Endothelial cell of umbilical vein (primary cell): ENCODE results near the gene GPR18. TPM values are rescaled to one million over a fixed set of nuclear protein-coding genes. Genes with fewer than 3 reads are reported as not detected.

Experiments
- BruUV-seq: library from RNA; stranded (reverse); fragments of 400-500 nt; replicated peaks from 2 replicates; lab custom pipeline; 2021; lab: Mats Ljungman, UMichigan
- CTCF ChIA-PET: fragments of 300-600, 350-600 bp; sonication (Branson Sonifier 250); formaldehyde crosslinking; loops from one replicate; lab custom pipeline; 2021; ENCODE audit warnings: antibody characterized with exemption, inconsistent platforms; lab: Charles Lee
- POLR2A ChIA-PET: fragments of 300-600, 350-600 bp; sonication (Branson Sonifier 250); formaldehyde crosslinking; loops from one replicate; lab custom pipeline; 2021; ENCODE audit warnings: antibody characterized with exemption, inconsistent platforms; lab: Charles Lee
- DNase-seq: peaks from one replicate; pipeline ENCODE4 v3.0.0-alpha.2; 2011; ENCODE audit warnings: low read depth, low spot score
- FAIRE-seq: peaks from 2 replicates; lab custom pipeline; 2011; peaks lifted over from hg19 to GRCh38; lab: Jason Lieb, UNC
- H2AFZ ChIP-seq: 2 replicates; pipeline ENCODE4 v1.6.0; 2012; ENCODE audit warnings: low read depth, low read length, control low read depth, inconsistent platforms
- H3K27ac ChIP-seq: 2 replicates; pipeline ENCODE4 v1.5.1; 2011; ENCODE audit warnings: low read depth, mild to moderate bottlenecking, control low read depth, low read length, moderate library complexity; ENCODE audit not compliant: insufficient read depth
- H3K27me3 ChIP-seq, 2 experiments: 2 replicates each; pipeline versions ENCODE4 v1.6.0 to v1.6.1; 2011; ENCODE audit warnings: low read length in 2 of 2, mixed read lengths in 1 of 2; ENCODE audit not compliant: control insufficient read depth in 2 of 2, insufficient read depth in 2 of 2
- H3K36me3 ChIP-seq, 2 experiments: 2 replicates in 1 of 2; 3 replicates in 1 of 2; pipeline ENCODE4 v1.5.1; 2011; ENCODE audit warnings: low read length in 2 of 2, mild to moderate bottlenecking in 1 of 2, moderate library complexity in 1 of 2; ENCODE audit not compliant: control insufficient read depth in 2 of 2, insufficient read depth in 2 of 2; ENCODE audit errors: extremely low read depth in 1 of 2
- H3K4me1 ChIP-seq: 3 replicates; pipeline ENCODE4 v1.5.1; 2011; ENCODE audit warnings: mild to moderate bottlenecking, low read length; ENCODE audit not compliant: control insufficient read depth, insufficient read depth; ENCODE audit errors: extremely low read depth
- H3K4me2 ChIP-seq: 2 replicates; pipeline ENCODE4 v1.6.1; 2011; ENCODE audit warnings: low read length, control low read depth, mixed read lengths; ENCODE audit not compliant: insufficient read depth
- H3K4me3 ChIP-seq, 3 experiments: fragments of 200-600 bp in 1 of 3; sonication (generic), shearing (Covaris generic) in 1 of 3; replicated peaks in 1 of 3; 2 replicates each; pipeline ENCODE4 v1.5.1; 2011 to 2016; ENCODE audit warnings: control low read depth in 3 of 3, low read length in 3 of 3, mild to moderate bottlenecking in 2 of 3, inconsistent platforms in 1 of 3, low read depth in 1 of 3, moderate library complexity in 1 of 3; ENCODE audit not compliant: insufficient read depth in 1 of 3
- H3K79me2 ChIP-seq: 2 replicates; pipeline ENCODE4 v1.6.0; 2012; ENCODE audit warnings: low read length, inconsistent platforms; ENCODE audit not compliant: control insufficient read depth, insufficient read depth
- H3K9ac ChIP-seq: replicated peaks from 2 replicates; pipeline ENCODE3; 2011; ENCODE audit warnings: low read length, control low read depth; ENCODE audit not compliant: insufficient read depth; ENCODE audit errors: extremely low read depth
- H3K9me1 ChIP-seq: replicated peaks from 3 replicates; pipeline ENCODE4 v1.6.0; 2011; ENCODE audit warnings: mild to moderate bottlenecking, low read length; ENCODE audit not compliant: control insufficient read depth, insufficient read depth; ENCODE audit errors: extremely low read depth
- H3K9me3 ChIP-seq: replicated peaks from 2 replicates; pipeline ENCODE4 v1.5.1; 2012; ENCODE audit warnings: low read length, inconsistent platforms; ENCODE audit not compliant: control insufficient read depth, insufficient read depth
- H4K20me1 ChIP-seq: replicated peaks from 2 replicates; pipeline ENCODE3; 2011; ENCODE audit warnings: mild to moderate bottlenecking, low read length; ENCODE audit not compliant: control insufficient read depth, insufficient read depth; ENCODE audit errors: extremely low read depth
- EZH2 ChIP-seq: IDR thresholded peaks from 2 replicates; pipeline ENCODE4 v1.6.1; 2012; ENCODE audit warnings: borderline replicate concordance, low read depth, mild to moderate bottlenecking, moderate library complexity, low read length, inconsistent platforms; ENCODE audit not compliant: severe bottlenecking
- FOS ChIP-seq: IDR thresholded peaks from 2 replicates; pipeline ENCODE4 v1.6.1; 2011; ENCODE audit warnings: mild to moderate bottlenecking, low read length, moderate library complexity, borderline replicate concordance; ENCODE audit not compliant: insufficient read depth
- GATA2 ChIP-seq: IDR thresholded peaks from 2 replicates; pipeline ENCODE4 v1.7.0; 2011; ENCODE audit warnings: low read depth, mild to moderate bottlenecking, moderate library complexity, mixed read lengths, low read length; ENCODE audit not compliant: insufficient read length, insufficient read depth
- JUN ChIP-seq: IDR thresholded peaks from 2 replicates; pipeline ENCODE4 v1.6.1; 2011; ENCODE audit warnings: borderline replicate concordance, low read depth; ENCODE audit not compliant: insufficient read length, insufficient read depth
- MYC ChIP-seq: IDR thresholded peaks from one replicate; pipeline ENCODE4 v1.6.1; 2011; ENCODE audit warnings: mild to moderate bottlenecking, low read depth, low read length
- POLR2A ChIP-seq: IDR thresholded peaks from 2 replicates; pipeline ENCODE4 v1.6.1; 2012; ENCODE audit warnings: low read depth, mild to moderate bottlenecking, control low read depth, low read length
- POLR2AphosphoS5 ChIP-seq: IDR thresholded peaks from 2 replicates; pipeline ENCODE4 v1.6.1; 2012; ENCODE audit warnings: low read depth, mild to moderate bottlenecking, control low read depth, low read length, moderate library complexity; ENCODE audit not compliant: insufficient read depth
- dilution Hi-C: fragments of 300-500 bp; cut with MboI; formaldehyde crosslinking; loops from one replicate; pipeline ENCODE4 v1.15.0; 2019; ENCODE audit warnings: low sequenced_read_pairs; ENCODE audit not compliant: extremely low pct_ligation_motif_present
- intact Hi-C: fragments of 100-400 bp; cut with micrococcal nuclease; formaldehyde crosslinking; loops from one replicate; pipeline ENCODE4 v1.10.0; 2022
- polyA plus RNA-seq, 4 experiments: library from polyadenylated mRNA; depleted of rRNA in 3 of 4; stranded (reverse) in 3 of 4; unstranded in 1 of 4; fragments of >200 nt; gene quantifications; 2 replicates each; pipeline versions ENCODE4 v1.2.1 to v1.2.3, GENCODE V29; 2011 to 2012; ENCODE audit warnings: missing spikeins in 1 of 4
- total RNA-seq: library from RNA; stranded (reverse); gene quantifications from 2 replicates; pipeline ENCODE4 v1.2.3, GENCODE V29; 2021
- TF ChIP-seq, protein P1 (sequence below), 2 donors: IDR thresholded peaks; 1 replicate in 1 of 2; 2 replicates in 1 of 2; pipeline ENCODE4 v1.5.1; 2011; ENCODE audit warnings: low read length in 2 of 2, mild to moderate bottlenecking in 2 of 2, moderate library complexity in 2 of 2, control low read depth in 1 of 2, inconsistent platforms in 1 of 2, low read depth in 1 of 2; ENCODE audit not compliant: insufficient read depth in 1 of 2; ENCODE audit errors: extremely low read depth in 1 of 2
- TF ChIP-seq, protein P2 (sequence below): IDR thresholded peaks from 2 replicates; pipeline ENCODE4 v1.6.1; 2011; ENCODE audit not compliant: insufficient read depth, insufficient read length

GPR18 gene
- total and polyA plus RNA-seq, 2 donors (not counting 3 experiments of a cell fraction or from before 2014, with no cell fraction given), result not detected

DNA sequence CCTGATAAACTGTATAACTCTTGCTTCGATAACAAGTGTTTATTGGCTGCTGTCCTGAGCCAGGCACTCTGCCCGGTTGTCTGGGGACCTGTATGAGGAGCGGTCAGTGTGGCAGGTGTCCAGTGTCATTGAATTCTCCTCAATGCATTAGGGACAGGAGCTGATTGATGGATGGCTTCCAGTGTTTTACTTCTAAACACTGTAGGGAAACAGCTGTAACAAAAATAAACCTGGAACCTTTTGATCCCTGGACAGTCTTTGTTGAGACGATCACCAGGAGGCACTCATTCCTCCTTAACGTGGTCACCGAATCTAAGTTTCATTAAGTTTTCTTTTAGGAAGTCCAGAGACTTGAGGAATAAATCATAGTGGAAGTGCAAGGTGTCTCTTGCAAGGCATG is 39.6 kb downstream of the GPR18 start:
- Histone ChIP-seq H3K27ac (no peak overlapping the region), H3K9me1 (no peaks in the 10 kb centered on the region), H3K4me3 (no peak overlapping the region), H3K4me2 (no peak overlapping the region), H3K9me3 (no peaks in the 10 kb centered on the region), H3K36me3 (no peaks in the 10 kb centered on the region), H3K9ac (no peak overlapping the region), H3K27me3 (no peaks in the 10 kb centered on the region), H4K20me1 (peaks cover 2% of the 10 kb centered on the region), H2AFZ (no peak overlapping the region), H3K79me2 (peaks cover 72% of the 10 kb centered on the region), H3K4me1 (peaks cover 4% of the 10 kb centered on the region)
- dilution Hi-C loops, result no loop called here
- DNase-seq (peak; percentile 34), FAIRE-seq (no peak)
- TF ChIP-seq EZH2, result no peak
- no peak for TF ChIP-seq FOS
- TF ChIP-seq, protein P1, sequence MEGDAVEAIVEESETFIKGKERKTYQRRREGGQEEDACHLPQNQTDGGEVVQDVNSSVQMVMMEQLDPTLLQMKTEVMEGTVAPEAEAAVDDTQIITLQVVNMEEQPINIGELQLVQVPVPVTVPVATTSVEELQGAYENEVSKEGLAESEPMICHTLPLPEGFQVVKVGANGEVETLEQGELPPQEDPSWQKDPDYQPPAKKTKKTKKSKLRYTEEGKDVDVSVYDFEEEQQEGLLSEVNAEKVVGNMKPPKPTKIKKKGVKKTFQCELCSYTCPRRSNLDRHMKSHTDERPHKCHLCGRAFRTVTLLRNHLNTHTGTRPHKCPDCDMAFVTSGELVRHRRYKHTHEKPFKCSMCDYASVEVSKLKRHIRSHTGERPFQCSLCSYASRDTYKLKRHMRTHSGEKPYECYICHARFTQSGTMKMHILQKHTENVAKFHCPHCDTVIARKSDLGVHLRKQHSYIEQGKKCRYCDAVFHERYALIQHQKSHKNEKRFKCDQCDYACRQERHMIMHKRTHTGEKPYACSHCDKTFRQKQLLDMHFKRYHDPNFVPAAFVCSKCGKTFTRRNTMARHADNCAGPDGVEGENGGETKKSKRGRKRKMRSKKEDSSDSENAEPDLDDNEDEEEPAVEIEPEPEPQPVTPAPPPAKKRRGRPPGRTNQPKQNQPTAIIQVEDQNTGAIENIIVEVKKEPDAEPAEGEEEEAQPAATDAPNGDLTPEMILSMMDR (IDR thresholded peaks at IDR 0.05; ENCODE audit: extremely low read depth in 1 of 2, insufficient read depth in 1 of 2, low read depth in 1 of 2, low read length in 2 of 2), result no peak
- TF ChIP-seq GATA2, result no peak
- no peak for TF ChIP-seq JUN
- TF ChIP-seq MYC, result no peak
- TF ChIP-seq POLR2AphosphoS5, result no peak
- TF ChIP-seq, protein P2, sequence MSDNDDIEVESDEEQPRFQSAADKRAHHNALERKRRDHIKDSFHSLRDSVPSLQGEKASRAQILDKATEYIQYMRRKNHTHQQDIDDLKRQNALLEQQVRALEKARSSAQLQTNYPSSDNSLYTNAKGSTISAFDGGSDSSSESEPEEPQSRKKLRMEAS, result no peak
- TF ChIP-seq POLR2A, result no peak
- no TSS peak for BruUV-seq
- POLR2A ChIA-PET, result no interaction called here
- intact Hi-C loops, result no loop called here
- CTCF ChIA-PET, result no interaction called here
